ENCODE measurements around the gene SLC22A2. TPM values are rescaled to one million over a fixed set of nuclear protein-coding genes. Genes with fewer than 3 reads are reported as not detected.

Gene SLC22A2
- total RNA-seq, 3 donors from 2014 or later (not counting 1 experiment from before 2014, with no cell fraction given) = not detected

DNA sequence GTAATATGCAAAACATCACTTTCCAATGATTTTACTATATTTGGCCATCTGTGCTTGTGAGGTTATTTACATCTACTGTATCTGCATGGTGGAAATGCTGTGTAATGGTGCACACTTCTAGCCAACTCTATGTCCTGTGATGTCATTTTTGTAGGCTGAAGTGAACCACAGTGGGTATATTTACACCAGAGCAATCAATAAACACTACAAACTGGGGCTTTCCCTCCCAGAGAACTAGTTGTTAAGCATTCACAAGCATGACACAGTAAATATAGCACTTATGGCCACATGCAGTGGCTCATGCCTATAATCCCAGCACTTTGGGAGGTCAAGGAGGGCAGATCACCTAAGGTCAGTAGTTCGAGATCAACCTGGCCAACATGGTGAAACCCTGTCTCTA, 4.9 kb downstream of the SLC22A2 start:
- Mint-ChIP-seq H3K36me3 (no peaks in the 10 kb centered on the region), H3K9me3 (no peaks in the 10 kb centered on the region), H3K4me1 (peaks cover 0 to 6% of the 10 kb centered on the region in 2 donors), H3K27ac (no peak overlapping the region), H3K4me3 (no peak overlapping the region), H3K27me3 (ENCODE audit: low read depth in 2 of 2) (peaks cover 22 to 27% of the 10 kb centered on the region in 2 donors)
- Histone ChIP-seq H3K4me3 (ENCODE audit: low read length) (no peak overlapping the region), H3K4me1 (ENCODE audit: control insufficient read depth, insufficient read depth, low read length) (no peaks in the 10 kb centered on the region), H3K27me3 (ENCODE audit: control insufficient read depth, insufficient read depth, low read length) (no peaks in the 10 kb centered on the region), H3K9me3 (ENCODE audit: control insufficient read depth, insufficient read depth, low read length) (no peaks in the 10 kb centered on the region), H3K36me3 (ENCODE audit: control insufficient read depth, insufficient read depth, low read length) (no peaks in the 10 kb centered on the region), H3K27ac (ENCODE audit: low read length) (no peak overlapping the region)
- DNase-seq (no peak), ATAC-seq (no peak)
- WGBS (ENCODE audit: insufficient coverage) = 100% methylated on average over 1 of the region's 1 CpG
- TF ChIP-seq, protein P1, sequence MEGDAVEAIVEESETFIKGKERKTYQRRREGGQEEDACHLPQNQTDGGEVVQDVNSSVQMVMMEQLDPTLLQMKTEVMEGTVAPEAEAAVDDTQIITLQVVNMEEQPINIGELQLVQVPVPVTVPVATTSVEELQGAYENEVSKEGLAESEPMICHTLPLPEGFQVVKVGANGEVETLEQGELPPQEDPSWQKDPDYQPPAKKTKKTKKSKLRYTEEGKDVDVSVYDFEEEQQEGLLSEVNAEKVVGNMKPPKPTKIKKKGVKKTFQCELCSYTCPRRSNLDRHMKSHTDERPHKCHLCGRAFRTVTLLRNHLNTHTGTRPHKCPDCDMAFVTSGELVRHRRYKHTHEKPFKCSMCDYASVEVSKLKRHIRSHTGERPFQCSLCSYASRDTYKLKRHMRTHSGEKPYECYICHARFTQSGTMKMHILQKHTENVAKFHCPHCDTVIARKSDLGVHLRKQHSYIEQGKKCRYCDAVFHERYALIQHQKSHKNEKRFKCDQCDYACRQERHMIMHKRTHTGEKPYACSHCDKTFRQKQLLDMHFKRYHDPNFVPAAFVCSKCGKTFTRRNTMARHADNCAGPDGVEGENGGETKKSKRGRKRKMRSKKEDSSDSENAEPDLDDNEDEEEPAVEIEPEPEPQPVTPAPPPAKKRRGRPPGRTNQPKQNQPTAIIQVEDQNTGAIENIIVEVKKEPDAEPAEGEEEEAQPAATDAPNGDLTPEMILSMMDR (IDR thresholded peaks at IDR 0.05) = no peak
- intact Hi-C loops (cut with micrococcal nuclease) = no loop called here

DNA sequence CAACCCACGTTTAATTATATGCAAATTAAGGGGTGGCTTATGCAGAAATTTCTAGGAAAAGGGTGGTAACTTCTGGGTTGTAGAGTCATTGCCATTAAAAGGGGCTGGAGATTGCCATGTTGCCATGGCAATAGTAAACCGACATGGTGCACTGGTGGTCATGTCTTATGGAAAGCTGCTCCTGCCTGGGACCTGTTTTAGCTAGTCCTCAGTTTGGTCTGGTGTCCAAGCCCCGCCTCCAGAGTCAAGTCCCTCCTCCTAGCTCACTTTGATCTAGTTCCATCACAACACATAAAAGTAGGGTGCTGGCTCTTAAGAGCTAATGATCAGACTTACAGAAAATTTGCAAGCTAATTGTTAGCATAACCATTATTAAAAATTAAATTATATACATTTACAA, 5.3 kb downstream of the SLC22A2 start:
- Histone ChIP-seq H3K36me3 (ENCODE audit: control insufficient read depth, insufficient read depth, low read length) (no peaks in the 10 kb centered on the region), H3K9me3 (ENCODE audit: control insufficient read depth, insufficient read depth, low read length) (no peaks in the 10 kb centered on the region), H3K4me1 (ENCODE audit: control insufficient read depth, insufficient read depth, low read length) (no peaks in the 10 kb centered on the region), H3K4me3 (ENCODE audit: low read length) (no peak overlapping the region), H3K27ac (ENCODE audit: low read length) (no peak overlapping the region), H3K27me3 (ENCODE audit: control insufficient read depth, insufficient read depth, low read length) (no peaks in the 10 kb centered on the region)
- DNase-seq (no peak), ATAC-seq (no peak)
- no peaks in the 10 kb centered on the region for H3K9me3 Mint-ChIP-seq
- TF ChIP-seq, protein P1 (IDR thresholded peaks at IDR 0.05) = no peak
- 41% methylated on average over 3 of the region's 3 CpGs for WGBS (ENCODE audit: insufficient coverage)
- H3K4me3 Mint-ChIP-seq = no peak overlapping the region
- peaks cover 24 to 30% of the 10 kb centered on the region in 2 donors for H3K27me3 Mint-ChIP-seq (ENCODE audit: low read depth in 2 of 2)
- intact Hi-C loops (cut with micrococcal nuclease) = no loop called here
- no peaks in the 10 kb centered on the region for H3K36me3 Mint-ChIP-seq
- peaks cover 0 to 6% of the 10 kb centered on the region in 2 donors for H3K4me1 Mint-ChIP-seq
- H3K27ac Mint-ChIP-seq = no peak overlapping the region

DNA sequence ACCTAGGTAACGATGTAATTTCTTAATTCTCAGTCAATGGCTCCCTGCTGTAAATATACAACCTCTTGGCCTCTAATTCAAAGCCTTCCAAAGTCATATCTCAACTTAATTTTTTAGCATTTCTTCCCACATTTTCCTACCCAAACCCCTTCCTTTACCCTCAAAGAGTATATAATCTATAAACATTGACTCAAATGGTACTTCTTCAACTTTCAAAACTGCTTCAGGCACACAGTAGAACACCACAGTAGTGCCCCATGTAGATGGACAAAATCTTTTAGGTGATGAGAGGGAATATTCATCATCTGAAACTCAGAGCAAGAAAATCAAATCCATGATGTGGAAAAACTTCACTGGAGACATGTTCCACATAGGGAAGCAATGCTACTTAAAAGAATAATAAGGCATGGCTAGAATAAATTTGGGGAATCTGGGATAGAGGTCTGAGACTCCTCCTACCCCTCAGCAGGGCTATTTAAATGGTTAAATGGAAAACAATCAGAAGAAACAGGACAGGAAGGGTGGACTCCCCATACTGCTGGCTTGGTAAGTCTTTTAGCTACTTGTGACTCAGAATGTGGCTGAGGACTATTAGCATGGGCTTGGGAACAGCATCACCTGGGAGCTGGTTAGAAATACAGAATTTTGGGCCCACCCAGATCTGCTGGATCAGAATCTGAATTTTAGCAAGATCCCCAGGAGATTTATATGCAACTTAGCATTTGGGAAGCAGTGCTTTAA, 6.4 kb downstream of the SLC22A2 start:
- Mint-ChIP-seq H3K27me3 (ENCODE audit: low read depth in 2 of 2) (peaks cover 22 to 37% of the 10 kb centered on the region in 2 donors), H3K36me3 (no peaks in the 10 kb centered on the region), H3K9me3 (no peaks in the 10 kb centered on the region), H3K4me3 (no peak overlapping the region), H3K27ac (no peak overlapping the region), H3K4me1 (peaks cover 0 to 6% of the 10 kb centered on the region in 2 donors)
- Histone ChIP-seq H3K4me1 (ENCODE audit: control insufficient read depth, insufficient read depth, low read length) (no peaks in the 10 kb centered on the region), H3K27ac (ENCODE audit: low read length) (no peak overlapping the region), H3K9me3 (ENCODE audit: control insufficient read depth, insufficient read depth, low read length) (no peaks in the 10 kb centered on the region), H3K27me3 (ENCODE audit: control insufficient read depth, insufficient read depth, low read length) (no peaks in the 10 kb centered on the region), H3K36me3 (ENCODE audit: control insufficient read depth, insufficient read depth, low read length) (no peaks in the 10 kb centered on the region), H3K4me3 (ENCODE audit: low read length) (no peak overlapping the region)
- no peak for ATAC-seq
- TF ChIP-seq, protein P1 (IDR thresholded peaks at IDR 0.05) = no peak
- intact Hi-C loops (cut with micrococcal nuclease) = no loop called here
- DNase-seq = no peak
- WGBS (ENCODE audit: insufficient coverage) = 72% methylated on average over 1 of the region's 1 CpG

DNA sequence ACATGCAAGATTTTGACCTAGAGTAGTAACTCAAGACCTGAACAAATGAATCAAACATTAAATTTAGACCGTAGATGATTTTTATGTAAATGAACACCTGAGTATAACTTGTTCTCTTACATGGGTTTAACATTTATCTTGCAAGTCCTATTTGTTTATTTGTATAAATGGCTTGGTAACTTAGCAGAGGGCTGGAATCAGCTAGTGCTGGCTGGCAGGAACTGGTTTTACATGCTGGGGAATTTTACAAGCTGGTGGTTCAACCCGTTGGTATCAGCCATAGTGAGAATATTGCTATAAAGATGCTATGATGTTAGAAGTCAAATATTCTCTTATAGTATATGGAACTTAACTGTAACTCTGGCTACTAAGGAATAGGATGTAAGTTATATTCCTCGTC, 8.9 kb downstream of the SLC22A2 start:
- intact Hi-C loops (cut with micrococcal nuclease) = no loop called here
- Mint-ChIP-seq H3K36me3 (no peaks in the 10 kb centered on the region), H3K4me3 (no peak overlapping the region), H3K4me1 (peaks cover 0 to 6% of the 10 kb centered on the region in 2 donors), H3K9me3 (no peaks in the 10 kb centered on the region), H3K27ac (no peak overlapping the region), H3K27me3 (ENCODE audit: low read depth in 2 of 2) (peaks cover 22 to 35% of the 10 kb centered on the region in 2 donors)
- no peak for DNase-seq
- WGBS (ENCODE audit: insufficient coverage) = 76% methylated on average over 3 of the region's 3 CpGs
- no peak overlapping the region for H3K27ac ChIP-seq (ENCODE audit: low read length)
- H3K9me3 ChIP-seq (ENCODE audit: control insufficient read depth, insufficient read depth, low read length) = no peaks in the 10 kb centered on the region
- no peak overlapping the region for H3K4me3 ChIP-seq (ENCODE audit: low read length)
- H3K27me3 ChIP-seq (ENCODE audit: control insufficient read depth, insufficient read depth, low read length) = no peaks in the 10 kb centered on the region
- TF ChIP-seq, protein P1 (IDR thresholded peaks at IDR 0.05) = no peak
- no peak for ATAC-seq
- no peaks in the 10 kb centered on the region for H3K36me3 ChIP-seq (ENCODE audit: control insufficient read depth, insufficient read depth, low read length)
- H3K4me1 ChIP-seq (ENCODE audit: control insufficient read depth, insufficient read depth, low read length) = no peaks in the 10 kb centered on the region
